Tibial nerve (tissue), 4 donors: ENCODE measurements around the gene TMEM178B. TPM values are rescaled to one million over a fixed set of nuclear protein-coding genes. Genes with fewer than 3 reads are reported as not detected.

Experiments used
- DNase-seq, 2 donors: peaks; one replicate each; pipeline ENCODE4 v3.0.0-alpha.2; 2019; ENCODE audit warnings: low spot score in 2 of 2
- H3K27ac ChIP-seq, 4 donors: fragments of 200-600 bp; sonication (generic) in 3 of 4; one replicate each; pipeline ENCODE4 v1.5.1; 2017 to 2019; ENCODE audit warnings: mild to moderate bottlenecking in 1 of 4
- H3K27me3 ChIP-seq, 2 donors: fragments of 200-600 bp; sonication (generic) in 1 of 2; one replicate each; pipeline versions ENCODE4 v1.5.1 to v1.6.0; 2017 to 2019
- H3K36me3 ChIP-seq, 3 donors: fragments of 200-600 bp; sonication (generic); one replicate each; pipeline ENCODE4 v1.5.1; 2018 to 2019
- H3K4me1 ChIP-seq, 4 donors: fragments of 200-600 bp; sonication (generic) in 3 of 4; one replicate each; pipeline ENCODE4 v1.5.1; 2017 to 2019
- H3K4me3 ChIP-seq, 4 donors: fragments of 200-600 bp; sonication (generic) in 3 of 4; one replicate each; pipeline ENCODE4 v1.5.1; 2017 to 2019; ENCODE audit warnings: mild to moderate bottlenecking in 1 of 4, moderate library complexity in 1 of 4
- H3K9me3 ChIP-seq, 4 donors: fragments of 200-600 bp; sonication (generic) in 3 of 4; one replicate each; pipeline ENCODE4 v1.5.1; 2017 to 2019
- CTCF ChIP-seq, 5 experiments: fragments of 200-600 bp in 3 of 5; fragments of 450-650 bp in 2 of 5; sonication (generic) in 3 of 5; IDR thresholded peaks; one replicate each; pipeline ENCODE4 v1.5.1; 2016 to 2019; ENCODE audit warnings: antibody characterized with exemption in 5 of 5, mild to moderate bottlenecking in 3 of 5, moderate library complexity in 2 of 5
- EP300 ChIP-seq, 2 donors: sonication (generic); formaldehyde crosslinking; IDR thresholded peaks; one replicate each; pipeline ENCODE4 v1.6.1; 2017; ENCODE audit warnings: antibody characterized with exemption in 2 of 2, mild to moderate bottlenecking in 1 of 2
- POLR2A ChIP-seq, 2 donors: fragments of 450-650 bp; IDR thresholded peaks; one replicate each; pipeline ENCODE4 v1.6.1; 2017; ENCODE audit warnings: antibody characterized with exemption in 2 of 2, mild to moderate bottlenecking in 2 of 2, moderate library complexity in 2 of 2
- WGBS, 2 donors: methylation state at CpG; one replicate each; pipeline ENCODE4 v1.1.5; 2018; 5-methylcytosine and 5-hydroxymethylcytosine counted together
- total RNA-seq, 4 donors: library from RNA; depleted of rRNA; stranded (reverse); fragments of >200 nt; gene quantifications; one replicate each; pipeline ENCODE4 v1.1.0, GENCODE V29; 2016

TMEM178B gene
- total RNA-seq, 4 donors from 2014 or later, result 0.30 to 0.78 (median 0.53) TPM

DNA sequence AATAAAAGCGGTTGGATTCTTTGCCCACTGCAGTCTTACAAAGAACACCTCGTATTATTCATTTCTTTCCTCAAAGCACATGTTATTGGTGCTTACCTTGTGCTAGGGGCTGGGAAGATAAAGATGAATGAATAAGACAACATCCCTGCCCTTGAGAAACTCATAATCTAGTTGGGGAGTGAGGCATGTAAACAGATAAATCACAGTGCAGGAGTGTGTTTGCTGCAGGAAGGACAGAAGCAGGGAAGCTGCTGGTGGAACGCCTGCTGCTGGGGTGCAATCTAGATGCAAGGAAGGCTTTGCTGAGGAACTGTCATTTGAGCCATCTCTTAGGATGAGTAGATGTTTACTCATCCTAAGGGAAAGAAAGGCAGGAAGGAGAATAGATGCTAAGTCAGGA is 135.6 kb downstream of the TMEM178B start:
- Histone ChIP-seq H3K27me3 (no peaks in the 10 kb centered on the region), H3K27ac (no peak overlapping the region), H3K4me1 (no peaks in the 10 kb centered on the region), H3K9me3 (no peaks in the 10 kb centered on the region), H3K36me3 (no peaks in the 10 kb centered on the region), H3K4me3 (no peak overlapping the region)
- no peak for DNase-seq
- WGBS, 2 donors, result 79 to 89% methylated on average over 3 of the region's 3 CpGs
- TF ChIP-seq EP300 (IDR thresholded peaks at IDR 0.05), result no peak
- TF ChIP-seq POLR2A (IDR thresholded peaks at IDR 0.05), result no peak
- no peak for TF ChIP-seq CTCF (IDR thresholded peaks at IDR 0.05)

GRCh38 chr7:141210862-141211261 is 137.0 kb downstream of the TMEM178B start:
- no peak overlapping the region for H3K4me3 ChIP-seq
- WGBS, 2 donors, result 57 to 62% methylated on average over 2 of the region's 2 CpGs
- H3K27me3 ChIP-seq, result no peaks in the 10 kb centered on the region
- no peaks in the 10 kb centered on the region for H3K36me3 ChIP-seq
- no peaks in the 10 kb centered on the region for H3K4me1 ChIP-seq
- no peak for DNase-seq
- TF ChIP-seq EP300 (IDR thresholded peaks at IDR 0.05), result no peak
- TF ChIP-seq CTCF (IDR thresholded peaks at IDR 0.05), result no peak
- no peak for TF ChIP-seq POLR2A (IDR thresholded peaks at IDR 0.05)
- no peak overlapping the region for H3K27ac ChIP-seq
- no peaks in the 10 kb centered on the region for H3K9me3 ChIP-seq

DNA sequence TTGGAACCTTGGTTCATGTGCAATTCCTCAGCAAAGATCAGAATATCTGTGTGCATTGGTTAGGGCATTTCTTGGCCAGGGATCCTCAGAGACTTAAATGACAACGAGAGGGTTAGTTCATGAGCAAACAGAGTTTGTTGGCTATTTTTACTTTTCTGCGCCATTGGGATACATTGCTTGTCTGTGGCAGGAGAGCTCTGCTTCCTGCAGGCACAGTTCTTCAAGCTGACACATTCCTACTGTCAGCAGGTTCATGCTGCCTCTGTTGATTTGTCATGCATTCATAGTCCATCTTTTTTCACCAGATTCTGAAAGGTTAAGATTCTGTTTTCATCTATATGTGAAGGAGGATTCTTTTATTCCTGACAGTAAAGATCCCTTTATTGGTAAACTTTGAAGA is 139.4 kb downstream of the TMEM178B start:
- Histone ChIP-seq H3K36me3 (no peaks in the 10 kb centered on the region), H3K27ac (no peak overlapping the region), H3K4me1 (no peaks in the 10 kb centered on the region), H3K9me3 (no peaks in the 10 kb centered on the region), H3K27me3 (no peaks in the 10 kb centered on the region), H3K4me3 (no peak overlapping the region)
- DNase-seq, result no peak
- WGBS, 2 donors, result 79 to 85% methylated on average over 2 of the region's 2 CpGs
- TF ChIP-seq EP300 (IDR thresholded peaks at IDR 0.05) (no peak), CTCF (IDR thresholded peaks at IDR 0.05) (no peak)

DNA sequence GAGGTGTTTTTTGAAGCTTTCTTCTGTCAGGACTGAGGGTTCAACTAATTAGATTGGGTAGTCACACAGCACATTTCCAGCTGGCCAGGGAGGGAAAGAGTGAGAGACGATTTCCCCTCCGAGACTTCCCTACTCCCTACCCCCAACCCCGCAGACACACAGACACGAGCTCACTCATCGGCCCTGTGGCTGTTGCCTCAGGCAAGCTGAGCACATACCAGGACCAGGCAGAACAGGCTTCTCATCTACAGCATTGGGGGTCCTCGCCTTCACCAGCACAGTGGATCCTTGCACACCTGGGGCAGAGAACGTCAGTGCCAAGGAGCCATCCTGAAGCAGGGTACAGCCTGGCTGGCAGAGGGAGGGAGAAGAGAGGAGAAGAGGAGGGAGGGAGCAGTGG is 144.1 kb downstream of the TMEM178B start:
- WGBS, 2 donors, result 72 to 73% methylated on average over 7 of the region's 7 CpGs
- Histone ChIP-seq H3K36me3 (no peaks in the 10 kb centered on the region), H3K27ac (no peak overlapping the region), H3K9me3 (no peaks in the 10 kb centered on the region), H3K27me3 (no peaks in the 10 kb centered on the region), H3K4me3 (no peak overlapping the region), H3K4me1 (no peaks in the 10 kb centered on the region)
- TF ChIP-seq POLR2A (IDR thresholded peaks at IDR 0.05) (no peak), CTCF (IDR thresholded peaks at IDR 0.05) (no peak), EP300 (IDR thresholded peaks at IDR 0.05) (no peak)
- no peak for DNase-seq

GRCh38 chr7:141218941-141219340 is 145.1 kb downstream of the TMEM178B start:
- Histone ChIP-seq H3K9me3 (no peaks in the 10 kb centered on the region), H3K4me1 (no peaks in the 10 kb centered on the region), H3K4me3 (no peak overlapping the region), H3K27ac (no peak overlapping the region), H3K36me3 (no peaks in the 10 kb centered on the region), H3K27me3 (no peaks in the 10 kb centered on the region)
- 62 to 74% methylated on average over 5 to 6 of the region's 6 CpGs for WGBS, 2 donors
- no peak for TF ChIP-seq CTCF (IDR thresholded peaks at IDR 0.05)
- no peak for TF ChIP-seq EP300 (IDR thresholded peaks at IDR 0.05)
- no peak for TF ChIP-seq POLR2A (IDR thresholded peaks at IDR 0.05)
- DNase-seq, result no peak
